NCI-H2196 treated with DMSO at 0.1 percent for 48 hours (cell line): ENCODE data around the gene EFCAB9.
"Not testable (repeated sequence)": the region's sequence is repeated elsewhere in the genome, so short reads cannot be mapped to it uniquely, and the experiment has no call there.

Source experiments
- DNase-seq: peaks from one replicate; lab custom pipeline; 2025; ENCODE audit not compliant: unreplicated experiment; lab: John Stamatoyannopoulos, UW

The EFCAB9 gene

DNA sequence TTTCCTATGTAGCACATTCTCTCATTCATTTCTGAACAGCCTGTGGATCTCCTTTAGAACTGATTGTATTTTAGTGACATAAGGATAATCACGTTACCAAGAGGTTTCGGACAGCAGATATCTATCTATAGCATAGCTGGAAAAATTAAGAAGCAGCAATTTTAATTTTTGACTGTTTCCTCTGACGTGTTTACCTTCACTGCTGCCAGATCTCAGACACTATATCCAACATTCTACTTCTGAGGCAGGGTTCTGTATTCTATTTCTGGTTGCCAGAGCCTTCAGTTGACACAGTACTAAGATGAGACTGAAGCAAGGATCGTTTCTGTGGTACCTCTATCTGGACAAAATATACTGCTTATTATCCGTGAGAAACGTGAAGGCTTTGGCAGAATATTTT, at the start of gene EFCAB9:
Gene EFCAB9 (plus strand): TSS at position 301 of the 400 bp plus-strand sequence. CDS start 1 bp downstream, at position 302.
- no peak for DNase-seq

DNA sequence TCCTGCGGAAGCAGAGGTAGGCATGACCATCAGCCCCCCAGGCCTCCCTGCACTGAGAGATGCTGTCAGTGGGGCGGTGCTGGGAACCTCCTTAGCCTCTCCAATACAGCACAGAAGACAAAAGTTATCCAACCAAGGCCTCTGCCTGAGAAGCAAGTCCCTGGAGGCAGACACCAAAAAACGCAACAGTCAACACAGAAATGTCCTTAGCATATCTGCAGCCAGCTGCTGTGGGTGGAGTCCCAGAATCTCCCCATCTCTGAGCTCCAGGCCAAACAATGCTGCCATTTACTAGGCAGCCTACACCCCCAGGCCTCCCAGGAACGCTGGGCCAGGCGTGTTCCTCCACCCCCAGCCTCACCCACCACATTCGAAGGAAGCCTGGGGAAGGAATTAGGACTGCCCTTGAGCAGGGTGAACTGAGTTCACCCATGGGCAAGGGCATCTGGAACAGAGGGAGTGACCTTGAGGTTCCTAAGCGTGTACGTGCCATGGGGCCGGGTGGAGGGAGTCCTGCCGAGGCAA, 49.6 kb upstream of the EFCAB9 start:
- DNase-seq = no peak

DNA sequence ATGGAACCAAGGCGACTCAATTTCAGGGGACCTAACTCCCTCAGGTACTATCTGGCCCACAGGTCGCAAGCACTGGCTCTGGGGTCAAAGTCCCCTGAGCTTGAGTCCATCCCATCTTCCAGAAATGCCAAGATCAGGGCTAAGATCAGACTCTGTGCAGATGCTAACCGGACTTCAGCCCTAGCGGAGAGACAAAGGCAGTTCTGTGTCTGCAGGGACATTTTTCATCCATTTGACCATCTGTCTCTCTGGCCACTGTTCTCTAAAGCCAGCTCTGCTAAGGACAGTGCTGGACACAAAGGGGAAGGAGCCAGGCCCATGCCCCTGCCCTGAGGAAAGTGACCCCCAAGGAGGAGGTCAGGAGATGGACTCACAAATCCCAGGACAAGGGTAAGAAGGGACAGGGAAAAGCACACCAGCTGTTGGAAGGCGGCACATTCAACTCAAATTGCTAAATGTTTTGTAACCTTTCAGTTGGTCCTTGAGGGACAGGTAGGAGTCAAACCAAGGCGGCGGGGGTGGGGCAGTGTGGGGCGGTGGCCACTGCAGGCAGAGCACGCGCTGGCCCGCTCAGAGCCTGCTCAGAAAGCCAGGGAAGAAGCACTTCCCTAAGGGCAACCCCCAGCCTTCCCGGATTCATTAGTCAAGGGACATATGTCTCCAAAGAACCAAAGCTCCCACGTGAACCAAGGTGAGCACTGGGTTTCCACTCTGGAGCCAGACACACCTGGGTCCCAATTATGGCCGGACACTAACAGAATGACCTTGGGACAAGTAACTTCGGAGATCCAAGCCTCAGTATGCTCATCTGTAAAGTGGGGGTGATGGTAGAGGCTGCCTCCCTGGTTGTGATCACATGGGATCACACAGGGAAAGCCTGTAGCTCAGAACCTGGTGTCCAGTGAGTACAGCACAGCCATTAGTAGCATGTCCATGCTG, 48.8 kb upstream of the EFCAB9 start:
- no peak for DNase-seq

DNA sequence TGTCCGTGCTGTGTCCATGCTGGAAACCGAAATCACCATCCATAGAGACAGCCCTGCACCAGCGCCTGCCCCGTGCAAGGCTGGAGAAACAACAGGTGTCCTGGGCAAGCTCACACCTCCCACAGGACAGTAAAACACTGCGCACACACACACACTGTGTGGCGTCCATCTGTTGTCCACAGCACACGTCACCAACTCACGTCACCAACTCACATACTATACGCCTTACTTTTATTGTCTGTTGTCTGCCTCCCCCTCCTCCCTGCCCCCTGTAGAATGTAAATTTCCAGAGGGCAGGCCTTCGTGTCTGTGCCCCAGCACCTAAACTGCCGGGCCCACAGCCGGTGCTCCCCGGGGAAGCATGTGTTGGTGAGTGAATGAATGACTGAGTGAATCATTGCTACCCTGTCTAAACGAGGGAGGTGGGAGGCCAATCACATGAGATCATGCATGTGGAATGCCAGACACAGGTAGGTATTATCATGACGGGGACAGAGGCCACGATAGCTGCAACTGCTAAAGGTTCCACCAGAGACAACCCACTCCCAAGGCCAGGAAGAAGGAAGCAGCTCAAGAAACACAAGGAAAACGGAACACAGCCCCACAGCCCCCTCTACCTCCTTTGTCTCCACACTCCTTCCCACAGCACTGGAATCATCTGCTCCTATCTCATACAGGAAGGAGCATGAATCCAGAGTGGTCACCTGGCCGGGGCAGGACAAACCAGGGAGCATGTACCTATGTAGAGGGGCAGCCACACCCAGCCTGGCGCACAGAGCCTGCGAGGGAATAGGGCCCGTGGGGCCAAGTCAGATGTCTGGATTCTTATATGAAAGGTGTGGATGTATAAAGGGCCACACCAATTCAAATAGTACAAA, 47.9 kb upstream of the EFCAB9 start:
- DNase-seq = no peak

DNA sequence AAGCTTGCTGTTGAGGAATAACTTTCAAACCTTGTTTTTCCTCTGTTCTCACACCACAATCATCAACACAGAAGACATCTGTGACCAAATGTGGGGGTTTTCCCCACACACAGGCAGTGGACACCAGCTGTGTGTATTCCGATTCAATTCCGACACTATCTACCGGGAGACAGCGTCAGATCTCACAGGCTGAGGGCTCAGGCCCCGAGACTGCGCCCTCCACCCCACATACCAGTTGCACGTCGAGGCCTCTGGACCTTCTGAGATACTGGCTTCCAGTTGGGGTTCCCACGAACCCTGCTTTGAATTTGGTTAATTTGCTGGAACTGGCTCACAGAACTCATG, 47.3 kb upstream of the EFCAB9 start:
- no peak for DNase-seq

DNA sequence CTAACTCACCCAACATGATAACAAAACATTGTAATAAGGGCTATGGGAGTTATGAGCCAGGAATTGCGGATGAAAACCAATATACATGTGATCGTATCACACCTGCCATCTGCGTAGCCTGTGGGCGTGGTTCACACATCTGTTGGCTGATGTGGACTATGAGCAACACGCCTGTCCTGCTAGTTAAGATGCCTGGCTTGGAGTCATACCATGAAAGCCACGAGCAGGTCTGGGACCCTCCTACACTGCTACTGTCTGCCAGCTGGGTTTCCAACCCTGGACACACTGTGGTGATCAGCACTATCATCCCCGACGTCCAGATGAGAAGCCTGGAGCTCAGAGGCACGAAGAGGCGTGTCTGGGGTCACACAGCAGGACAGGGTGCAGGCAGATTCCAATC, 46.1 kb upstream of the EFCAB9 start:
- no peak for DNase-seq

DNA sequence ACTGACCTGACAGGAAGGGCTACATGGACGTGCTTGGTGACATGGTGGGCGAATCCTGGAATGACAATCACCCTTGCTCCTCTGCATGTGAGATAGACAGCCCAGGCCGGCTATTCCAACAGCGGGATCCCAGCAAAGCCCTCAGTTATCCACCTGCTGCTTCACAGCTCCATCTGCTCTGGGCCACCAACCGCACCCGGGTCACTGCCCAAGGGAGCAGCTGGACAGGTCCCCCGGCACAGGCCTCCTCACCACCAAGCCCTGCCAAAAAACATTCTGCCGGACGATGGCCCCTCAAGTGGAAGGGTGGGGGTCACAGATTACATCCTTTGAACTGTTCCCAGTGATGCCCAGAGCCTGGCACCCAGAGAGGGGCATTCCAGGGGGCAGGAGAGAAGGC, 45.6 kb upstream of the EFCAB9 start:
- DNase-seq = no peak

DNA sequence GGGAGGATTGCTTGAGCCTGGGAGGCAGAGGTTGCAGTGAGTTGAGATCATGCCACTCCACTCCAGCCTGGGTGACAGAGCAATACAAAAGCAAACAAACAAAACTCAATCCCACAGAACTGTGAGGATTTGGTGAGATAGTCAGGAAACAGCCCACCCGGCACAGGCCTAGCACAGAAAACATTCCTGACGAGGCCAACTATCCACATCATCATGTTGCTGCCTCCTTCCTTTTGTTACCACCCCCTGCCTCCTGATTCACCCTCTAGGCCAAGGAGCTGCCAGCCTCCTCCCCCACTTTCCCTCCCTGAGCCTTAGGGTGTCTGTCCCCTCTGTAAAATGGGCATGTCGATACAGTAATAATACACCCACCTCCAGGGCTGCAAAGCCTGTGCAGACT, 44.9 kb upstream of the EFCAB9 start:
- no peak for DNase-seq

DNA sequence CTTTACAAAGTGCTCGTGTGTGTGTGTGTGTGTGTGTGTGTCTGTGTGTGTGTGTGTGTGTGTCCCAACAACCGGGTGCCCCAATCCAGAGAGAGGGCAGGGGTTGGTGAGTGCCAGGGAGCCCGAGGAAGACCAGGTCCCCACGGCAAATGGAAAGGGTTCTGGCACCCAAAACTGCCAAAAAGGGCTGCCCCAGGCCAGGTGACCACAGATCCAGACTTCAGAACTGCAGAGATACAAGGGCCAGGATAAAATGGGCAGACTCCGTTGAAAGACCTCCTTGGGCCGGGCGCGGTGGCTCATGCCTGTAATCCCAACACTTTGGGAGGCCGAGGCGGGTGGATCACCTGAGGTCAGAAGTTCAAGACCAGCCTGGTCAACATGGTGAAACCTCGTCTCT, 44.5 kb upstream of the EFCAB9 start:
- DNase-seq = not testable (repeated sequence)

DNA sequence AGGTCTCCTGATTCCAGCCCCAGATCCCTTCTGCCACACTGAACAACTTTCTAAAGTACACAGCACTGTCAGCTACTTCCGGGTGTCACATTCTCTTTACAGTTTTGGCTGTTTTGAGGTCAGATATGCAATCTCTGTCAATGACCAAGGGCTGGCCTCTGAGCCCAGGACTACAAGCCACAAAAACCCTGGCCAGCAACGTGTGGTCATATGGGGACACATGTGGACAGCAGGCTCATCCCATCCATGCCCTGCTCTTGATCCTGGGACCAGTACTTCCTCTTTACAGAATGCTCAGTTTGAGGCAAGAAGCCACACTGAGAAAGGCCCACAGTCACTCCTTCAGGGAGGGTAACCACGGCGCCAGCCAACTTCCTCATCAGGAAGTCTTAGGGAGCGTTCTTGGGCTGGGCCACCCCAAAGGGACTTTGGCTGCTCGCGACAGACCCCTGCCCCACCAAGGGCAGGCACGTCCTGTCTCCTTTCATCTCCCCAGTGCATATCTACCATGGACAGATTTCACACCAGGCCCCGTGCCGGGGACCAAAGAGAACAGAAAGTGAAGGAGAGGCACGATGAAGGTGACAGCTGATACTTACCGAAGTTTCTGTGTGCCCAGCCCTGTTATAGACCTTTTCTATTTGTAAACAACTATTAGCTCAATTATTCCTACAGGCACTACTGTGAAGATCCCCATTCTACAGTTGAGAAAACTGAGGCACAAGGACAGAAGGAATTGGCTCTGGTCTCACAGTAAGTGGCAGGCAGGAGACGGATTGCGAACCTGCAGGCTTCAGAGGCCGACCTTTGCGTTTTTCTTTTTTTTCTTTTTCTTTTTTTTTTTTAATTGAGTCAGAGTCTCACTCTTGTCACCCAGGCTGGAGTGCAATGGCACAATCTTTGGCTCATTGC, 43.2 kb upstream of the EFCAB9 start:
- no peak for DNase-seq

DNA sequence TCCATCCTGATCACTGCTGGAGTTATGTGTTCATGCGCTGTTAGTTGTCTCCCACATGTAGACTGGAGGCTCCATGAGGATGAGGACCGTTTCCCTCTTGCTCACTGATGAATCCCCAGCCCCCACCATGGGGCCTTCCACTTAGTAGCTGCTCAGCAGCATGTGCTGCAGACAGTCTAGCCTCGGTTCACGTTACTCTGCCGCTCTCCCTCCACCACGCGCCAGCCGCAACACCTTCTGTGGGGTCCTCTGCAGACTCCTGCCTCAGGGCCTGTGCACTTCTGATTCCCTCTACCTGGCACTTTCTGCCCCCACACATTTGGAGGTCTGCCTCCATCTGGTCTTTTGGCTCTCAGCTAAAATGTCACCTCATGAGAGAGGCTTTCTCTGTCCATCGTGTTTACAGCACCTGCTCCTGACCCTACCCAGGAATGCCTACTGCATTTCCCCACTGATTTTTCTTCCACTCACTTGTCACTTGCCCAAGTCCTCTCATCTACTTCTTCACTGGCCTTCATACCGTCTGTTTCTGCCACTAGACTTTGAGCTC, 42.2 kb upstream of the EFCAB9 start:
- DNase-seq = no peak

DNA sequence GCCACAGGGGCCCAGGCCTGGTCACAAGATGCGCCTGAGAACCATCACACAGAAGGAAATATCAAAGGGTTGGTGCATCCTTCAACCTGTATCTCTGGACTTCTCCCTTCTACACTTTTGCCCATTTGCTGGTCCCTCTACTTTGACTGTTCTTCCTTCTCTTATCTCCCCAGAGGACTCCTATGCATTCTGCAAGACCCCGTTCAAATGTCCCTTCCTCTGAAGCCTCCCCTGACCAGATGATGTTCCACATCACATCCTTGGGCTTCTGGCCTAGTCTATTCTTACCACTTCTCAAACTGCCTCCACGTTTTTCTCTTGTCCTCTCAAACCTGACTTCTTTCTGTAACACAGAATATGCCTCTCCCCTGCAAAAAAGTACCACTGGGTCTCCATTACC, 40.3 kb upstream of the EFCAB9 start:
- no peak for DNase-seq

DNA sequence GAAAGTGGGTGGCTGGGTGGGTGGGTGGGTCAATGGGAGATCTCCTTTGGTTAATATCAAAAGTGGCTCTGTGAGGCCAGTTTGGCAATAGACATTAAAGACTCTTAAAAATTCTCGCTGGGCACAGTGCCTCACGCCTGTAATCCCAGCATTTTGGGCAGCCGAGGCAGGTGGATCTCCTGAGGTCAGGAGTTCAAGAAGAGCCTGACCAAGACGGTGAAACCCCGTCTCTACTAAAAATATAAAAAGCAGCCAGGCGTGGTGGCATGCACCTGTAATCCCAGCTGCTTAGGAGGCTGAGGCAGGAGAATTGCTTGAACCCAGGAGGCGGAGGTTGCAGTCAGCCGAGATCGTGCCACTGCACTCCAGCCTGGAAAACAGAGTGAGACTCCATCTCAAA, 38.9 kb upstream of the EFCAB9 start:
- DNase-seq = not testable (repeated sequence)

DNA sequence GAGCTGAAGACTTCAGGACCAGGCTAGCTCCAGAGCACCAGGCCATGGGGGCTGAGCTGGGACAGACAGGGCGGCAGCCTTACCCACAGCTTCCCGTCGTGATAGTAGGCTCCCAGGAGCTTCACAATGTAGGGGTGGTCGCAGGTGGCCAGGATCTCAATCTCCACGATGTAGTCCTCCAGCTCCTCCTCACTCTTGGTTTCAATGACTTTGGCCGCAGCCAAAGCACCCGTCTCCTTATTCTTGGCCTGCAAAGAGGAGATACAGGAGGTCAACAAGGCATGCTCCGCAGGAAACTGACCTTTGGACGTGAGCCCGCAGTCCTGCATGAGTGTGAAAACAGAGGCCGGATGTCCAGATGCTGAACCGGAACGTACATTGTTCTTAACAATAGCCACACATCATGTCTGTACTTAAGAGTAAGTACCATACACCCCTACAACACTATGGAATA, 37.4 kb upstream of the EFCAB9 start:
- DNase-seq = no peak

DNA sequence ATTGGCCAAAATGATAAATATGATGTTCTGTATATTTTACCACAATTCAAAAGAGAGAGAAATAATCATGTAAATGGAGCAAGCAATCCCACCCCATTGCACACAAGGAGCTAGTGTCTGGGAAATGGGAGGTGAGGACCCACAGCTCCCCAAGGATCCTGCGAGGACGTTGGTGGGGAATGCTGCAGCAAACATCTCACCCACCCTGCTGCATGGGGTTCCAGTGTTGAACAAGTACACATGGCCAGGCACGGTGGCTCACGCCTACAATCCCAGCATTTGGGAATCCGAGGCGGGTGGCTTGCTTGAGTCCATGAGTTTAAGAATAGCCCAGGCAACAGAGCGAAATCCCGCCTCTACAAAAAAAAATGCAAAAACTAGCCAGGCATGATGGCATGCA, 35.0 kb upstream of the EFCAB9 start:
- DNase-seq = no peak

DNA sequence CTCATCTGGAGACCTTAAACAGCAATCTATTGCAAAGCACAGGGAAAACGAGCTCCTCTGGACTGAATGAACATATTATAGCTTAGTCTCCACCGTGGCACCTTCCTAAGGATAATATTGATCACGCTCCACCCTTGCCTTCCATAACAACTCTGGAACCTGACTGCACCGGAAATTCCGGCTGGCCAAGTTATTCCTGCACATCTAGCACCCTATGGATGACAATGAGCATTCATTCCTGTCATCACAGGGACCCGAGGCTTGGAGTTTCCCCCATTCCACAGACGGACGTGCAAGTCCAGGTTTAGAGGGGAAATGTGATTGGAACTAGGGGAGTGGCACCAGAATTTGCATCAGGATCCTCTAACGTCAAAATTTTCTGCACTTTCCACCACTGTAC, 33.5 kb upstream of the EFCAB9 start:
- no peak for DNase-seq

DNA sequence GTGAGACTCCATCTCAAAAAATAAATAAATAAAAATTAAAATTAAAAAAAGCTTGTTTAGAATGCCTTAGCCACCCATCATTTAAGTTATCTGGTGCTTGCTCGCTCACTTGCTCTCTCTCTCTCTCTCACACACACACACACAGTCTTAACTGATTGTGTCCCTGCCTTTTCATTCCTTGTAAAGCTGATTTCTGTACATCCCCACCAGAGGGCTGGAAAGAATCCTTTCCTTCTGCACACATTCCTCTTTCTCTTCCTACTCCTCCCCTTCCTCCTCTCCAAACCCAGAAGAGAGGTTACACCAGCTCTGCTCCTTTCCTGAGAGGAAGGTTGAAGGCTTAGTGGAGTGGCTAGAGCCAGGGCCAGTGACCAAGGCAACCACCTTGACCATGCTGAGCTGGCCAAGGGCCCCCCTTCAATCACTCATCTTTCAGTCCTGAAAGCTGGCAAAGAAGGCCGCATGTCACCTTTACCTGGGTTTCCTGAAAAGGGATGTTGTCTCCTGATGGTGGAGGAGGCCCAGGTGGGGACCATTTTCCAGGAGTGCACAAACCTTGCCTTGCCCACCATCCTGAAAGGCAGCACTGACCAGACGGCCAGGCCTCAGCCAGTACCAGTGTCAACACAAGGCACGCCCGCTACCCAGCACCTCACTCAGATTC, 31.5 kb upstream of the EFCAB9 start:
- no peak for DNase-seq

DNA sequence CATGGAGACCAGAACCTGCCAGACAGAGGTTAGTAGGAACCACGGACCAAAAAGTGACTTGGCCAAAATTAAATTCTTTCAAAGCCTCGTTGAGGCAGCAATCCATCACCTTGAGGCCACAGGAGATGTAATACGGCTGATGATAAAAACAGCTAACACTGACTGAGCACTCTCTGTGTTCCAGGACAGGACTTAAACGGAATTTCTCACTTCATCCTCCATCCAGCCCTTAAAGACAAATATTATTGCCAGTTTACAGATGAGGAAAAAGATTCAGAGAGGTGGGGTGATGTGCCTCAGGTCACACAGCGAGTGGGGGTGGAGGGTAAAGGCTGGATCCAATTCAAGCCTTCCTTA, 31.0 kb upstream of the EFCAB9 start:
- DNase-seq = no peak

DNA sequence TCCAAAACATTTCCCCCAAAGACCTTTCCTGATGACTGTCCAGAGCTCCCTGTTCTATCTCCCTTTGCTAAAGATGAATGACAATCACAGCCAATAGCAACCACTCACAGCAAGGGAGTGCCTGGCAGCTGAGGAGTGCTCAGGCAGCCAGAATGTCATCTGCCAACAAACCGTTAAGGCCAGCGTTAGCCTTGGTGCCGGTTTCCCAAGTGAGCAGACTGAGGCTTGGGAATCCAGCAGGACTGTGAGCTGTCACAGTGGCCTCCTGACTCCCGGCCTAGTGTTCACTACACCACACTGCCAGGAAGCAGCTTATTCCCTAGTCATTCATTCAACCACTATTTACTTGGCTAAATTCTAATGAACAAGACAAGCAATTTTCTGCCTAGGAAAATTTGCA, 30.6 kb upstream of the EFCAB9 start:
- DNase-seq = no peak

DNA sequence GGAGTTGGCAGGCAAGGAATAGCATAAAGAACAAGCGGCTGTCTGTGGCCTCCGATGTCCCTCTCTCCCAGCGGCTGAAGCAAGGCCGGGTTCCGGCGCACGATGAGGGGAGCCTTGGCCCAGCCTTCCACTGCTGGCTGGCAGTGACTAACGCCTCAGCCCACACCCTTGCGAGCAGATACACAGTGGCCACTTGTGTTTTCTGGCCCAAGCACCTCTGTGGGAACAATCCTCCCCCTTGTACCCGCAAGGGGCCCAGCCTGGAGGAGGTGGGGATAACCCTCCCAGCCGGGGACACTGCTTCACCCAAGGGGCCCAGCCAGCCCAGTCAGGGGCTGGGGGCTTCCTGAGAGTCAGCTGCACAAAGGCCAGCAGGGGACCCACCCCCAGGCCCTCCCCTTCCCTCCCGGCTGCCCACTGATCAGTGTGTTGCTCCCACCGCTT, 29.2 kb upstream of the EFCAB9 start:
- DNase-seq = no peak
